ENCODE results near the gene IRF4. TPM values are rescaled to one million over a fixed set of nuclear protein-coding genes. Genes with fewer than 3 reads are reported as not detected.
A peak's percentile ranks its signal among the peaks of the same experiment; 100 is the strongest.

The IRF4 gene
- total RNA-seq, 2 donors from 2014 or later, result 554 to 602 TPM

GRCh38 chr6:348860-349396 is 42.6 kb upstream of the IRF4 start:
- no peak for DNase-seq
- H3K9me3 Mint-ChIP-seq, result no peaks in the 10 kb centered on the region
- H3K4me1 Mint-ChIP-seq (ENCODE audit: low read depth), result no peaks in the 10 kb centered on the region
- H3K36me3 Mint-ChIP-seq (ENCODE audit: insufficient read depth in 2 of 2), result peaks cover 0 to 8% of the 10 kb centered on the region in 2 donors
- ATAC-seq (replicated peaks in 1 of 2), result peak in 1 of 2 donors; percentile 19
- H3K27me3 Mint-ChIP-seq (ENCODE audit: low read depth), result no peaks in the 10 kb centered on the region
- no peak overlapping the region for H3K4me3 Mint-ChIP-seq
- H3K27ac Mint-ChIP-seq, result no peak overlapping the region

GRCh38 chr6:349491-349921 is 42.0 kb upstream of the IRF4 start:
- Mint-ChIP-seq H3K36me3 (ENCODE audit: insufficient read depth in 2 of 2) (peaks cover 0 to 8% of the 10 kb centered on the region in 2 donors), H3K9me3 (no peaks in the 10 kb centered on the region)

GRCh38 chr6:350371-350770 is 41.2 kb upstream of the IRF4 start:
- no peak for ATAC-seq (replicated peaks in 1 of 2)
- no peaks in the 10 kb centered on the region for H3K4me1 Mint-ChIP-seq (ENCODE audit: low read depth)
- no peak overlapping the region for H3K27ac Mint-ChIP-seq
- H3K4me3 Mint-ChIP-seq, result no peak overlapping the region
- DNase-seq, result no peak
- peaks cover 0 to 8% of the 10 kb centered on the region in 2 donors for H3K36me3 Mint-ChIP-seq (ENCODE audit: insufficient read depth in 2 of 2)
- no peaks in the 10 kb centered on the region for H3K9me3 Mint-ChIP-seq
- H3K27me3 Mint-ChIP-seq (ENCODE audit: low read depth), result no peaks in the 10 kb centered on the region

More at GRCh38 chr6:349491-349921, 42.0 kb upstream of the IRF4 start:
- H3K4me1 Mint-ChIP-seq (ENCODE audit: low read depth), result no peaks in the 10 kb centered on the region
- no peak overlapping the region for H3K4me3 Mint-ChIP-seq
- H3K27me3 Mint-ChIP-seq (ENCODE audit: low read depth), result no peaks in the 10 kb centered on the region
- ATAC-seq (replicated peaks in 1 of 2) (no peak), DNase-seq (no peak)
- H3K27ac Mint-ChIP-seq, result no peak overlapping the region

- Mint-ChIP-seq H3K27ac (no peak overlapping the region), H3K27me3 (ENCODE audit: low read depth) (no peaks in the 10 kb centered on the region), H3K4me3 (no peak overlapping the region), H3K9me3 (no peaks in the 10 kb centered on the region), H3K4me1 (ENCODE audit: low read depth) (no peaks in the 10 kb centered on the region), H3K36me3 (ENCODE audit: insufficient read depth in 2 of 2) (peaks cover 0 to 8% of the 10 kb centered on the region in 2 donors)
- no peak for DNase-seq
- no peak for ATAC-seq (replicated peaks in 1 of 2)
These were observed 40.3 kb upstream of the IRF4 start for GRCh38 chr6:351011-351866.

- Mint-ChIP-seq H3K36me3 (ENCODE audit: insufficient read depth in 2 of 2) (peaks cover 0 to 8% of the 10 kb centered on the region in 2 donors), H3K27me3 (ENCODE audit: low read depth) (no peaks in the 10 kb centered on the region), H3K4me1 (ENCODE audit: low read depth) (peaks cover 4% of the 10 kb centered on the region), H3K27ac (no peak overlapping the region), H3K4me3 (no peak overlapping the region), H3K9me3 (no peaks in the 10 kb centered on the region)
- ATAC-seq (replicated peaks in 1 of 2) (no peak), DNase-seq (no peak)
These were observed 39.7 kb upstream of the IRF4 start for GRCh38 chr6:351867-352289.

GRCh38 chr6:352474-352873 is 39.1 kb upstream of the IRF4 start:
- Mint-ChIP-seq H3K9me3 (no peaks in the 10 kb centered on the region), H3K4me1 (ENCODE audit: low read depth) (peaks cover 10% of the 10 kb centered on the region), H3K4me3 (no peak overlapping the region), H3K36me3 (ENCODE audit: insufficient read depth in 2 of 2) (peaks cover 0 to 6% of the 10 kb centered on the region in 2 donors), H3K27ac (no peak overlapping the region), H3K27me3 (ENCODE audit: low read depth) (no peaks in the 10 kb centered on the region)
- no peak for DNase-seq
- no peak for ATAC-seq (replicated peaks in 1 of 2)

- no peak overlapping the region for H3K27ac Mint-ChIP-seq
These were observed 38.6 kb upstream of the IRF4 start for GRCh38 chr6:352896-353470.

GRCh38 chr6:353642-354614 is 37.6 kb upstream of the IRF4 start:
- no peak overlapping the region for H3K27ac Mint-ChIP-seq
- peaks cover 19% of the 10 kb centered on the region for H3K4me1 Mint-ChIP-seq (ENCODE audit: low read depth)
- no peak for DNase-seq
- H3K4me3 Mint-ChIP-seq, result no peak overlapping the region
- ATAC-seq (replicated peaks in 1 of 2), result no peak
- no peaks in the 10 kb centered on the region for H3K36me3 Mint-ChIP-seq (ENCODE audit: insufficient read depth in 2 of 2)
- H3K9me3 Mint-ChIP-seq, result no peaks in the 10 kb centered on the region
- no peaks in the 10 kb centered on the region for H3K27me3 Mint-ChIP-seq (ENCODE audit: low read depth)

More at GRCh38 chr6:352896-353470, 38.6 kb upstream of the IRF4 start:
- Mint-ChIP-seq H3K36me3 (ENCODE audit: insufficient read depth in 2 of 2) (peaks cover 0 to 5% of the 10 kb centered on the region in 2 donors), H3K4me3 (no peak overlapping the region), H3K27me3 (ENCODE audit: low read depth) (no peaks in the 10 kb centered on the region), H3K4me1 (ENCODE audit: low read depth) (peaks cover 15% of the 10 kb centered on the region), H3K9me3 (no peaks in the 10 kb centered on the region)
- no peak for DNase-seq
- no peak for ATAC-seq (replicated peaks in 1 of 2)

GRCh38 chr6:354631-355280 is 36.8 kb upstream of the IRF4 start:
- H3K27me3 Mint-ChIP-seq (ENCODE audit: low read depth), result no peaks in the 10 kb centered on the region
- no peaks in the 10 kb centered on the region for H3K36me3 Mint-ChIP-seq (ENCODE audit: insufficient read depth in 2 of 2)
- H3K4me1 Mint-ChIP-seq (ENCODE audit: low read depth), result peaks cover 19% of the 10 kb centered on the region
- no peaks in the 10 kb centered on the region for H3K9me3 Mint-ChIP-seq
- no peak for DNase-seq
- ATAC-seq (replicated peaks in 1 of 2), result no peak
- no peak overlapping the region for H3K27ac Mint-ChIP-seq
- H3K4me3 Mint-ChIP-seq, result no peak overlapping the region

GRCh38 chr6:355373-356208 is 36.0 kb upstream of the IRF4 start:
- DNase-seq, result no peak

GRCh38 chr6:356828-357251 is 34.7 kb upstream of the IRF4 start:
- H3K36me3 Mint-ChIP-seq (ENCODE audit: insufficient read depth in 2 of 2), result peaks cover 0 to 2% of the 10 kb centered on the region in 2 donors
- peak overlapping the region in 1 of 2 donors; percentile 38 for H3K4me3 Mint-ChIP-seq
- DNase-seq, result peak in 1 of 2 donors; percentile 31
- peak; percentile 42 to 63 for ATAC-seq (replicated peaks in 1 of 2)
- H3K4me1 Mint-ChIP-seq (ENCODE audit: low read depth), result peaks cover 19% of the 10 kb centered on the region
- no peaks in the 10 kb centered on the region for H3K27me3 Mint-ChIP-seq (ENCODE audit: low read depth)
- peaks cover 0 to 2% of the 10 kb centered on the region in 2 donors for H3K9me3 Mint-ChIP-seq
- H3K27ac Mint-ChIP-seq, result no peak overlapping the region

More at GRCh38 chr6:355373-356208, 36.0 kb upstream of the IRF4 start:
- Mint-ChIP-seq H3K4me1 (ENCODE audit: low read depth) (peaks cover 19% of the 10 kb centered on the region), H3K4me3 (no peak overlapping the region), H3K27me3 (ENCODE audit: low read depth) (no peaks in the 10 kb centered on the region), H3K9me3 (no peaks in the 10 kb centered on the region), H3K27ac (no peak overlapping the region), H3K36me3 (ENCODE audit: insufficient read depth in 2 of 2) (no peaks in the 10 kb centered on the region)
- ATAC-seq (replicated peaks in 1 of 2), result no peak

All from activated T-cell treated with anti-CD3 and anti-CD28 coated beads, Interleukin-2, amount 50 U/mL, for 72 hours (primary cell).